NB4 (cell line): ENCODE results near the gene MAS1.

Source experiments
- MYC ChIP-seq: IDR thresholded peaks from 2 replicates; pipeline ENCODE4 v1.6.1; 2011; ENCODE audit warnings: low read depth, low read length
- POLR2A ChIP-seq: IDR thresholded peaks from 2 replicates; pipeline ENCODE4 v1.6.1; 2011; ENCODE audit warnings: mild to moderate bottlenecking; ENCODE audit not compliant: insufficient read length; ENCODE audit errors: extremely low read depth
- TF ChIP-seq, protein P1 (sequence below): IDR thresholded peaks from one replicate; pipeline ENCODE4 v1.5.1; 2012; ENCODE audit warnings: low read depth, low read length

DNA sequence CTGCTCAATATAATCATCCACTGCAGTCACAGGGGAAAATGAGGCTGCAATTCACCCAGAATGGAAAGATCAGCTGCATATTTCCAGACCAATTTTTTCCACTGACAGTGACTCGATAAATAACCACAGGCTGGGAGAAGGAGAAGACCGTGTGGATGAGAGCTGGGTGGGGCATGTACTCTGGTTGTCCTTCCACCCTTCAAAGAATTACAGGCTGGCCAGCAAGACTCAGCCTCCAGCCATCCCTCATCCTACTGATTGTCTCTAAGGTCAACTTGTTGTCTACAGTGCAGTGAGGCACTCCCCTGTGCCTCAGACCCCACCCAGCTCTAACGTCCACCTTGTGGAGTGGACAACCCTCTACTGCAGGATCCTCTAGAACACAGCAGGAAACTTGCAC is 14.5 kb upstream of the MAS1 start:
- no peak for TF ChIP-seq POLR2A
- no peak for TF ChIP-seq MYC
- TF ChIP-seq, protein P1, sequence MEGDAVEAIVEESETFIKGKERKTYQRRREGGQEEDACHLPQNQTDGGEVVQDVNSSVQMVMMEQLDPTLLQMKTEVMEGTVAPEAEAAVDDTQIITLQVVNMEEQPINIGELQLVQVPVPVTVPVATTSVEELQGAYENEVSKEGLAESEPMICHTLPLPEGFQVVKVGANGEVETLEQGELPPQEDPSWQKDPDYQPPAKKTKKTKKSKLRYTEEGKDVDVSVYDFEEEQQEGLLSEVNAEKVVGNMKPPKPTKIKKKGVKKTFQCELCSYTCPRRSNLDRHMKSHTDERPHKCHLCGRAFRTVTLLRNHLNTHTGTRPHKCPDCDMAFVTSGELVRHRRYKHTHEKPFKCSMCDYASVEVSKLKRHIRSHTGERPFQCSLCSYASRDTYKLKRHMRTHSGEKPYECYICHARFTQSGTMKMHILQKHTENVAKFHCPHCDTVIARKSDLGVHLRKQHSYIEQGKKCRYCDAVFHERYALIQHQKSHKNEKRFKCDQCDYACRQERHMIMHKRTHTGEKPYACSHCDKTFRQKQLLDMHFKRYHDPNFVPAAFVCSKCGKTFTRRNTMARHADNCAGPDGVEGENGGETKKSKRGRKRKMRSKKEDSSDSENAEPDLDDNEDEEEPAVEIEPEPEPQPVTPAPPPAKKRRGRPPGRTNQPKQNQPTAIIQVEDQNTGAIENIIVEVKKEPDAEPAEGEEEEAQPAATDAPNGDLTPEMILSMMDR, result no peak
